C4-2B (cell line): ENCODE measurements around the gene MYO9B.

Source experiments
- CTCF ChIP-seq: fragments of 450-650 bp; conservative IDR thresholded peaks from 2 replicates; pipeline ENCODE4 v1.5.1; 2017; ENCODE audit warnings: mild to moderate bottlenecking
- ZFX ChIP-seq: fragments of 450-650 bp; IDR thresholded peaks from 2 replicates; pipeline ENCODE4 v1.6.1; 2017

- TF ChIP-seq CTCF (no peak), ZFX (no peak)
Observed at GRCh38 chr19:17086834-17087233, 11.3 kb downstream of the MYO9B start.
